B cell (primary cell): ENCODE data around the gene EMX2. TPM values are rescaled to one million over a fixed set of nuclear protein-coding genes. Genes with fewer than 3 reads are reported as not detected.

Experiments used
- ATAC-seq: fragments of 200-7000 bp; cut with Tn5 transposase; one replicate; pipeline ENCODE4 v1.10.0; 2021; ENCODE audit warnings: low read depth, mild to moderate bottlenecking, moderate number of reproducible peaks, moderate library complexity
- CTCF ChIA-PET: fragments of 350-600 bp; sonication (Branson Sonifier 250); formaldehyde crosslinking; loops from one replicate; lab custom pipeline; 2021; ENCODE audit warnings: antibody characterized with exemption, inconsistent platforms; lab: Charles Lee
- POLR2A ChIA-PET: fragments of 350-600 bp; sonication (Branson Sonifier 250); formaldehyde crosslinking; loops from one replicate; lab custom pipeline; 2021; ENCODE audit warnings: antibody characterized with exemption; lab: Charles Lee
- DNase-seq: peaks from one replicate; pipeline ENCODE4 v3.0.0; 2013
- H2AFZ ChIP-seq: 2 replicates; pipeline ENCODE4 v1.6.1; 2012; ENCODE audit warnings: mild to moderate bottlenecking, low read depth, low read length; ENCODE audit not compliant: insufficient read depth, poor library complexity, severe bottlenecking
- H3K27ac ChIP-seq, 2 donors: 1 replicate in 1 of 2; 2 replicates in 1 of 2; pipeline ENCODE4 v1.5.1; 2012 to 2013; ENCODE audit warnings: low read length in 2 of 2, mild to moderate bottlenecking in 2 of 2, moderate library complexity in 1 of 2
- H3K27me3 ChIP-seq, 4 experiments: fragments of 200-600 bp in 1 of 4; sonication (generic) in 1 of 4; replicated peaks in 1 of 4; 1 replicate in 2 of 4; 2 replicates in 2 of 4; pipeline versions ENCODE4 v1.6.1 to v1.7.0; 2013 to 2016; ENCODE audit warnings: low read length in 3 of 4, mild to moderate bottlenecking in 2 of 4, mixed read lengths in 1 of 4, moderate library complexity in 1 of 4; ENCODE audit not compliant: insufficient read depth in 4 of 4, control insufficient read depth in 3 of 4; ENCODE audit errors: control extremely low read depth in 1 of 4
- H3K36me3 ChIP-seq, 2 experiments: replicated peaks in 1 of 2; 1 replicate in 1 of 2; 2 replicates in 1 of 2; pipeline versions ENCODE4 v1.6.1 to v1.7.1; 2013; ENCODE audit warnings: low read length in 1 of 2; ENCODE audit not compliant: insufficient read depth in 2 of 2, control insufficient read depth in 1 of 2; ENCODE audit errors: control extremely low read depth in 1 of 2, extremely low read depth in 1 of 2
- H3K4me1 ChIP-seq, 2 donors: fragments of 200-600 bp in 1 of 2; sonication (generic) in 1 of 2; 1 replicate in 1 of 2; 2 replicates in 1 of 2; pipeline versions ENCODE4 v1.5.1 to v1.6.1; 2013 to 2017; ENCODE audit warnings: low read length in 2 of 2; ENCODE audit not compliant: control insufficient read depth in 2 of 2, insufficient read depth in 2 of 2
- H3K4me2 ChIP-seq: replicated peaks from 2 replicates; pipeline ENCODE3; 2012; ENCODE audit warnings: mild to moderate bottlenecking, low read depth, low read length; ENCODE audit not compliant: poor library complexity, severe bottlenecking
- H3K4me3 ChIP-seq, 5 experiments: fragments of 200-600 bp in 1 of 5; sonication (generic) in 1 of 5; 1 replicate in 3 of 5; 2 replicates in 2 of 5; pipeline versions ENCODE4 v1.5.1 to v1.7.0; 2011 to 2016; ENCODE audit warnings: low read length in 4 of 5, mild to moderate bottlenecking in 4 of 5, low read depth in 2 of 5, control low read depth in 1 of 5, moderate library complexity in 1 of 5; ENCODE audit not compliant: insufficient read depth in 1 of 5; ENCODE audit errors: control extremely low read depth in 1 of 5, extremely low read depth in 1 of 5
- H3K79me2 ChIP-seq: fragments of 200-600 bp; sonication (generic); one replicate; pipeline ENCODE4 v1.6.0; 2016; ENCODE audit warnings: low read length; ENCODE audit not compliant: control insufficient read depth, insufficient read depth
- H3K9ac ChIP-seq: fragments of 200-600 bp; sonication (generic); 2 replicates; pipeline ENCODE4 v1.6.1; 2017; ENCODE audit warnings: mild to moderate bottlenecking, low read length, moderate library complexity
- H3K9me3 ChIP-seq, 3 donors: one replicate each; pipeline versions ENCODE4 v1.6.1 to v1.7.1; 2013; ENCODE audit warnings: low read length in 2 of 3; ENCODE audit not compliant: control insufficient read depth in 2 of 3, insufficient read depth in 1 of 3; ENCODE audit errors: control extremely low read depth in 1 of 3
- H4K20me1 ChIP-seq: 2 replicates; pipeline ENCODE4 v1.6.0; 2012; ENCODE audit warnings: mild to moderate bottlenecking, low read length; ENCODE audit not compliant: insufficient read depth, control insufficient read depth, poor library complexity, severe bottlenecking
- H3K27ac Mint-ChIP-seq: one replicate; pipeline ENCODE4 v1.8.0; 2021; ENCODE audit warnings: mixed read lengths
- H3K27me3 Mint-ChIP-seq: one replicate; pipeline ENCODE4 v1.8.0; 2021; ENCODE audit warnings: mixed read lengths
- H3K4me1 Mint-ChIP-seq: one replicate; pipeline ENCODE4 v1.8.0; 2021; ENCODE audit warnings: mixed read lengths
- H3K4me3 Mint-ChIP-seq: one replicate; pipeline ENCODE4 v1.8.0; 2021; ENCODE audit warnings: mixed read lengths
- H3K9me3 Mint-ChIP-seq: one replicate; pipeline ENCODE4 v1.8.0; 2022; ENCODE audit warnings: mixed read lengths; ENCODE audit not compliant: insufficient read depth
- EZH2 ChIP-seq: IDR thresholded peaks from 2 replicates; pipeline ENCODE4 v1.6.1; 2012; ENCODE audit warnings: borderline replicate concordance, low read depth, mild to moderate bottlenecking, moderate library complexity, low read length; ENCODE audit not compliant: insufficient read depth, poor library complexity, severe bottlenecking
- WGBS: methylation state at CpG from one replicate; pipeline ENCODE4 v1.1.5; 2013; ENCODE audit warnings: missing lambda C conversion rate; ENCODE audit not compliant: insufficient coverage; 5-methylcytosine and 5-hydroxymethylcytosine counted together
- intact Hi-C: fragments of 100-400 bp; cut with micrococcal nuclease; formaldehyde crosslinking; loops from one replicate; pipeline ENCODE4 v1.10.0; 2022
- polyA plus RNA-seq: library from polyadenylated mRNA; depleted of rRNA; stranded (reverse); fragments of >200 nt; gene quantifications from 2 replicates; pipeline ENCODE4 v1.2.3, GENCODE V29; 2012
- total RNA-seq, 2 donors: library from RNA; stranded (reverse); fragments of 120-200 nt in 1 of 2; gene quantifications; 1 replicate in 1 of 2; 2 replicates in 1 of 2; pipeline versions ENCODE4 v1.2.3 to v1.2.4, GENCODE V29; 2013 to 2022
- TF ChIP-seq, protein P1 (sequence below): fragments of 200-600 bp; IDR thresholded peaks from one replicate; pipeline ENCODE4 v1.8.0; 2022; ENCODE audit warnings: antibody characterized with exemption, mild to moderate bottlenecking

Gene EMX2
- total and polyA plus RNA-seq, 2 donors (not counting 1 experiment from before 2014, with no cell fraction given), result not detected

DNA sequence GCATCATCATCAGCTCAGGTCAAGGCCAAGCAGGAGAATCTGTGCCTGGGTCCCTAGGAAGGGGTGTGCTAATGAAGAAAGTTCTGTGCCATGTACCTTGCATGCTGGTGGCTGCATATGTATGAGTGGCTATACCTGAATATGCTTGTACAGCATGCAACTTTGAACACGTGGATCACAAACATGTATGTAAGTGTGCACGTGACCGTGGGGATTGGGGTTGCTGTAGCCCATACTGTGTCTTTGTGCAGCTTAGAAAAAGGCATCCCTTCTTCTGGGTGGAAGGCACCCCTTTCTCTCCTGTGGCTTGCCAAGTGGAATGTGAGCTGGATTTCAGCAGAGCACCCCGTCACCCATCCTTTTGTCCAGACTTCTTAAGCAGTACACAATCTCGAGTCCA, 13.8 kb downstream of the EMX2 start:
- Mint-ChIP-seq H3K9me3 (no peaks in the 10 kb centered on the region), H3K27ac (no peak overlapping the region), H3K4me3 (no peak overlapping the region), H3K4me1 (no peaks in the 10 kb centered on the region), H3K27me3 (peaks cover 56% of the 10 kb centered on the region)
- no peak for TF ChIP-seq EZH2
- Histone ChIP-seq H3K9ac (no peak overlapping the region), H3K4me3 (no peak overlapping the region), H3K4me1 (no peaks in the 10 kb centered on the region), H4K20me1 (no peaks in the 10 kb centered on the region), H3K79me2 (no peaks in the 10 kb centered on the region), H3K36me3 (no peaks in the 10 kb centered on the region), H3K27ac (no peak overlapping the region), H3K9me3 (peaks cover 0 to 3% (median 0%) of the 10 kb centered on the region in 3 donors), H3K4me2 (no peak overlapping the region), H2AFZ (no peak overlapping the region), H3K27me3 (peaks cover 0 to 58% (median 16%) of the 10 kb centered on the region in 4 experiments)
- 90% methylated on average over 3 of the region's 5 CpGs for WGBS
- no peak for DNase-seq
- ChIA-PET CTCF (no interaction called here), POLR2A (no interaction called here)
- no peak for ATAC-seq
- intact Hi-C loops, result no loop called here

DNA sequence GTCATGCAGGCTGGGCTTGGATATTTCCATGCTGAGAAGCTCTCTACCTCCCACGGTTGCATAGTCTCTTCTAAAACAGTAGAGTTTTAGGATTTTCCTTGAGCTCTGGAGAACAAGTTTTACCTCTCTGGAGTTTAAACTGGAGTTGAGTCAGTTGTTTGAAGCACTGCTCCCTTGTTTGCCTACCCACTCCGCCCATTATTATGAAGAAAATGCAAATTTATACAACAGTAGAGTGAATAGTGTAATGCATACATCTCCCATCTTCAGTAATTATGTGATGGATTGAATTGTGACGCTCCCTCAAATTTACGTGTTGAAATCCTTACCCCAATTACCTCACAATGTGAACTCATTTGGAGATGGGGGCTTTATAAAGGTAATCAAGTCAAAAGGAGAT, 17.2 kb downstream of the EMX2 start:
- H3K4me3 Mint-ChIP-seq, result no peak overlapping the region
- peaks cover 0 to 4% (median 0%) of the 10 kb centered on the region in 3 donors for H3K9me3 ChIP-seq

More for the DNA sequence above, 17.2 kb downstream of the EMX2 start:
- H3K4me1 ChIP-seq, result no peaks in the 10 kb centered on the region
- no peaks in the 10 kb centered on the region for H4K20me1 ChIP-seq
- H2AFZ ChIP-seq, result no peak overlapping the region
- H3K27me3 ChIP-seq, result peaks cover 0 to 26% (median 0%) of the 10 kb centered on the region in 4 experiments
- Mint-ChIP-seq H3K27me3 (peaks cover 32% of the 10 kb centered on the region), H3K4me1 (no peaks in the 10 kb centered on the region), H3K9me3 (no peaks in the 10 kb centered on the region), H3K27ac (no peak overlapping the region)
- H3K36me3 ChIP-seq, result no peaks in the 10 kb centered on the region
- ATAC-seq, result no peak
- no peak for TF ChIP-seq EZH2
- TF ChIP-seq, protein P1, sequence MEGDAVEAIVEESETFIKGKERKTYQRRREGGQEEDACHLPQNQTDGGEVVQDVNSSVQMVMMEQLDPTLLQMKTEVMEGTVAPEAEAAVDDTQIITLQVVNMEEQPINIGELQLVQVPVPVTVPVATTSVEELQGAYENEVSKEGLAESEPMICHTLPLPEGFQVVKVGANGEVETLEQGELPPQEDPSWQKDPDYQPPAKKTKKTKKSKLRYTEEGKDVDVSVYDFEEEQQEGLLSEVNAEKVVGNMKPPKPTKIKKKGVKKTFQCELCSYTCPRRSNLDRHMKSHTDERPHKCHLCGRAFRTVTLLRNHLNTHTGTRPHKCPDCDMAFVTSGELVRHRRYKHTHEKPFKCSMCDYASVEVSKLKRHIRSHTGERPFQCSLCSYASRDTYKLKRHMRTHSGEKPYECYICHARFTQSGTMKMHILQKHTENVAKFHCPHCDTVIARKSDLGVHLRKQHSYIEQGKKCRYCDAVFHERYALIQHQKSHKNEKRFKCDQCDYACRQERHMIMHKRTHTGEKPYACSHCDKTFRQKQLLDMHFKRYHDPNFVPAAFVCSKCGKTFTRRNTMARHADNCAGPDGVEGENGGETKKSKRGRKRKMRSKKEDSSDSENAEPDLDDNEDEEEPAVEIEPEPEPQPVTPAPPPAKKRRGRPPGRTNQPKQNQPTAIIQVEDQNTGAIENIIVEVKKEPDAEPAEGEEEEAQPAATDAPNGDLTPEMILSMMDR, result no peak
- POLR2A ChIA-PET, result no interaction called here
- WGBS, result no CpG with 5 or more reads among the region's 4 CpGs
- no peak for DNase-seq
- no peak overlapping the region for H3K9ac ChIP-seq
- no peaks in the 10 kb centered on the region for H3K79me2 ChIP-seq
- H3K27ac ChIP-seq, result no peak overlapping the region
- no peak overlapping the region for H3K4me3 ChIP-seq
- H3K4me2 ChIP-seq, result no peak overlapping the region
- intact Hi-C loops, result no loop called here
- CTCF ChIA-PET, result interaction anchor here (1.3 kb wide), 1 partner anchor 63 kb away, joined by 3 read pairs; no protein-coding TSS in a partner anchor
